ENCODE data around the gene DPEP2.

The DPEP2 gene

DNA sequence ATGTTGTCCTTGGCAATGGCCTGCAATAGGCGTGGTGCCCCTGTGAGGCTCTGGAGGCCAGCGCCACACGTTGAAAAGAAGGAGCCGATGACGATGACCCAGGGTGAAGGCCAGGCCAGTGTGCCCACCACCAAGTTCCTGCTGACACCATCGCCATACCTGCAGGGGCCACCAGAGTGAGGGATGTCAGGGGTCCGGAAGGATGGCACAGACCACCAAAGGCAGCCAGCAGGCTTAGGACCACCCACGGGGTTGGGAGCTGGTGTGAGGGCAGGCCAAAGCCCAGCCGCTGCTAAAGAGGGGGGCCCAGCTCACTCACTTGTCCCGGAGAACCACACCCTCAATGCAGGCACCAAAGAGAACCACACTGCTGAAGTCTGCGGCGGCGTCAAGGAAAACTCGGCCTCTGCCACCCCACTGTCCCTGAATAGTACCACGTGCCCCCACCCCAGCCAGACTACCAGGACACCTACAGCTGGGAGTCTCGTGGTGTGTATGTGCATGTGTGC is 48.9 kb downstream of the DPEP2 start:
- ATAC-seq (ENCODE audit: insufficient read depth, low read depth) = no peak
- no peaks in the 10 kb centered on the region for H3K27me3 ChIP-seq (ENCODE audit: insufficient read depth, low read length, poor library complexity)

DNA sequence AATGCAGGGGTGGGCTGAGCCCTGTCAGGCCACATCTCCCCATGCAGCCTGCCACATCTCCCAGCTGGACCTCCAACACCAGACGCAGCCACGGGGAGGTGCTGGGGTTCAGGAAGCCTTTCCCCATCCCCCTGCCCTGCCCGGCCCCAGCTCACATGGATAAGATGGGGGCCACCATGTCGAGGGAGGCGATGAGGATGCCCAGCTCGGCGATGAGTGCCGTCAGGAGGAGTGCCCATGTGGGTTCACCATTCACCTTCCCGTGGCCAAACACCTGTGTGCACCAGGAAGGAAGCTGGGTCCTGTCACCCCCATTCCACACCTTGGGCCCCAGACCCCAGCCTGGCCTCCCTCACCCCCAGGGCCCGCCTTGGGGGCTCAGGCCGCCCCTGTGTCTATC is 49.6 kb downstream of the DPEP2 start:
- DNase-seq (no peak), ATAC-seq (ENCODE audit: insufficient read depth, low read depth) (no peak)
- H3K9ac ChIP-seq (ENCODE audit: low read depth, low read length) = no peak overlapping the region
- no peaks in the 10 kb centered on the region for H4K20me1 ChIP-seq (ENCODE audit: insufficient read depth, low read length)
- no peaks in the 10 kb centered on the region for H3K4me1 ChIP-seq (ENCODE audit: insufficient read depth, low read length)
- no peak overlapping the region for H3K4me3 ChIP-seq (ENCODE audit: low read depth in 1 of 2, low read length in 2 of 2)
- peaks cover 79% of the 10 kb centered on the region for H3K36me3 ChIP-seq (ENCODE audit: insufficient read depth, low read length)
- no peaks in the 10 kb centered on the region for H3K27me3 ChIP-seq (ENCODE audit: insufficient read depth, low read length, poor library complexity)
- TF ChIP-seq, protein P1, sequence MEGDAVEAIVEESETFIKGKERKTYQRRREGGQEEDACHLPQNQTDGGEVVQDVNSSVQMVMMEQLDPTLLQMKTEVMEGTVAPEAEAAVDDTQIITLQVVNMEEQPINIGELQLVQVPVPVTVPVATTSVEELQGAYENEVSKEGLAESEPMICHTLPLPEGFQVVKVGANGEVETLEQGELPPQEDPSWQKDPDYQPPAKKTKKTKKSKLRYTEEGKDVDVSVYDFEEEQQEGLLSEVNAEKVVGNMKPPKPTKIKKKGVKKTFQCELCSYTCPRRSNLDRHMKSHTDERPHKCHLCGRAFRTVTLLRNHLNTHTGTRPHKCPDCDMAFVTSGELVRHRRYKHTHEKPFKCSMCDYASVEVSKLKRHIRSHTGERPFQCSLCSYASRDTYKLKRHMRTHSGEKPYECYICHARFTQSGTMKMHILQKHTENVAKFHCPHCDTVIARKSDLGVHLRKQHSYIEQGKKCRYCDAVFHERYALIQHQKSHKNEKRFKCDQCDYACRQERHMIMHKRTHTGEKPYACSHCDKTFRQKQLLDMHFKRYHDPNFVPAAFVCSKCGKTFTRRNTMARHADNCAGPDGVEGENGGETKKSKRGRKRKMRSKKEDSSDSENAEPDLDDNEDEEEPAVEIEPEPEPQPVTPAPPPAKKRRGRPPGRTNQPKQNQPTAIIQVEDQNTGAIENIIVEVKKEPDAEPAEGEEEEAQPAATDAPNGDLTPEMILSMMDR (IDR thresholded peaks at IDR 0.05; ENCODE audit: borderline replicate concordance, extremely low read depth, low read length, poor library complexity, severe bottlenecking) = no peak
- no peak for TF ChIP-seq EZH2 (IDR thresholded peaks at IDR 0.05; ENCODE audit: borderline replicate concordance, low read depth, low read length, severe bottlenecking)
- no peaks in the 10 kb centered on the region for H3K9me3 ChIP-seq (ENCODE audit: insufficient read depth, low read length, severe bottlenecking)
- H3K27ac ChIP-seq (ENCODE audit: low read length) = no peak overlapping the region
- no peaks in the 10 kb centered on the region for H3K79me2 ChIP-seq (ENCODE audit: insufficient read depth, low read length)
- no peak overlapping the region for H2AFZ ChIP-seq (ENCODE audit: low read depth, low read length)
- H3K4me2 ChIP-seq (ENCODE audit: insufficient read depth, low read length) = no peak overlapping the region

More for the DNA sequence above, 48.9 kb downstream of the DPEP2 start:
- no peaks in the 10 kb centered on the region for H3K79me2 ChIP-seq (ENCODE audit: insufficient read depth, low read length)
- H3K9ac ChIP-seq (ENCODE audit: low read depth, low read length) = no peak overlapping the region
- TF ChIP-seq, protein P1 (IDR thresholded peaks at IDR 0.05; ENCODE audit: borderline replicate concordance, extremely low read depth, low read length, poor library complexity, severe bottlenecking) = no peak
- TF ChIP-seq EZH2 (IDR thresholded peaks at IDR 0.05; ENCODE audit: borderline replicate concordance, low read depth, low read length, severe bottlenecking) = no peak
- H3K27ac ChIP-seq (ENCODE audit: low read length) = no peak overlapping the region
- no peak overlapping the region for H3K4me3 ChIP-seq (ENCODE audit: low read depth in 1 of 2, low read length in 2 of 2)
- no peak overlapping the region for H3K4me2 ChIP-seq (ENCODE audit: insufficient read depth, low read length)
- no peak for DNase-seq
- no peaks in the 10 kb centered on the region for H4K20me1 ChIP-seq (ENCODE audit: insufficient read depth, low read length)
- H3K9me3 ChIP-seq (ENCODE audit: insufficient read depth, low read length, severe bottlenecking) = no peaks in the 10 kb centered on the region
- H3K4me1 ChIP-seq (ENCODE audit: insufficient read depth, low read length) = no peaks in the 10 kb centered on the region
- no peak overlapping the region for H2AFZ ChIP-seq (ENCODE audit: low read depth, low read length)
- peaks cover 78% of the 10 kb centered on the region for H3K36me3 ChIP-seq (ENCODE audit: insufficient read depth, low read length)

DNA sequence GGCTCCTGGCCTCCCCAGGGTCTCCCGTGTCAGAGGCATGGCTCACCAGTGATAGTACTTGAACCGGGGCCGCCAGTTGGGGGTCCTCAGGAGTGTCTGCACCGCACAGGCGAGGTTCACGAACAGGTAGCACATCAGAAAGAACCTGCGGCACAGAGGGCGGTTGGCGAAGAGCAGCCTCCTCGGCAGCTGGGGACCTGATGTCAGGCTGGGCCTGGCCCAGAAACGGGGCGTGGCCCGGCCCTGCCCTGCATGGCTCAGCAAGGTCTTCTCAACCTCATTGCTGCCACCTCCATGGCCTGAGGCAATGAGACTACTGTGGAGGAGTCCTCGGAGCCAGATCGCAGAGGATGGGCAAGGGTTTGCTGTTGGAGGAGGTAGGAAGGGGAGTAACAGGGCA is 51.3 kb downstream of the DPEP2 start:
- DNase-seq = no peak
- no peak for ATAC-seq (ENCODE audit: insufficient read depth, low read depth)

More for the DNA sequence above, 51.3 kb downstream of the DPEP2 start:
- Histone ChIP-seq H3K4me3 (ENCODE audit: low read depth in 1 of 2, low read length in 2 of 2) (no peak overlapping the region), H3K4me1 (ENCODE audit: insufficient read depth, low read length) (no peaks in the 10 kb centered on the region), H3K4me2 (ENCODE audit: insufficient read depth, low read length) (no peak overlapping the region), H4K20me1 (ENCODE audit: insufficient read depth, low read length) (no peaks in the 10 kb centered on the region), H3K79me2 (ENCODE audit: insufficient read depth, low read length) (no peaks in the 10 kb centered on the region), H3K9ac (ENCODE audit: low read depth, low read length) (no peak overlapping the region), H3K36me3 (ENCODE audit: insufficient read depth, low read length) (peaks cover 85% of the 10 kb centered on the region), H2AFZ (ENCODE audit: low read depth, low read length) (no peak overlapping the region), H3K9me3 (ENCODE audit: insufficient read depth, low read length, severe bottlenecking) (no peaks in the 10 kb centered on the region), H3K27ac (ENCODE audit: low read length) (no peak overlapping the region), H3K27me3 (ENCODE audit: insufficient read depth, low read length, poor library complexity) (no peaks in the 10 kb centered on the region)
- TF ChIP-seq, protein P1 (IDR thresholded peaks at IDR 0.05; ENCODE audit: borderline replicate concordance, extremely low read depth, low read length, poor library complexity, severe bottlenecking) = no peak
- TF ChIP-seq EZH2 (IDR thresholded peaks at IDR 0.05; ENCODE audit: borderline replicate concordance, low read depth, low read length, severe bottlenecking) = no peak

Data from DND-41 (cell line).